OCI-LY7 (cell line): ENCODE measurements around the gene WDR37.

Source experiments
- EZH2phosphoT487 ChIP-seq: fragments of 200-600 bp; sonication (generic); IDR thresholded peaks from 2 replicates; pipeline ENCODE4 v1.6.1; 2018; ENCODE audit warnings: low read depth, borderline replicate concordance, mild to moderate bottlenecking, mixed run types, antibody characterized with exemption, low read length, moderate library complexity, mixed read lengths
- TF ChIP-seq, protein P1 (sequence below): fragments of 200-600 bp; sonication (generic); conservative IDR thresholded peaks from 2 replicates; pipeline ENCODE4 v1.5.1; 2014; ENCODE audit warnings: mild to moderate bottlenecking, antibody characterized with exemption, low read length, moderate library complexity, mixed read lengths

DNA sequence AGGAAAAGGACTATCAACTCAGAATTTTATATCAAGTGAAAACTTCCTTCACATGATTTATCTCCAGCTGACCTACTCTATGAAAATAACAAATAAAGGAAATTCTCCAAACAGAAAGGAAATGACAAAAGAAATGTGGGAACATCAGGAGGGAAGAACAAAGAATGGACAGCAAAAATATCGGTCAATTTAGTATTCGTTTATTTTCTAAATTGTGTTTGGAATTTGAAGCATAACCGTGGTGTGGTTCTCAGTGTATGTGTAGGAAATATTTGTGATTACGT is 8.7 kb downstream of the WDR37 start:
- TF ChIP-seq, protein P1, sequence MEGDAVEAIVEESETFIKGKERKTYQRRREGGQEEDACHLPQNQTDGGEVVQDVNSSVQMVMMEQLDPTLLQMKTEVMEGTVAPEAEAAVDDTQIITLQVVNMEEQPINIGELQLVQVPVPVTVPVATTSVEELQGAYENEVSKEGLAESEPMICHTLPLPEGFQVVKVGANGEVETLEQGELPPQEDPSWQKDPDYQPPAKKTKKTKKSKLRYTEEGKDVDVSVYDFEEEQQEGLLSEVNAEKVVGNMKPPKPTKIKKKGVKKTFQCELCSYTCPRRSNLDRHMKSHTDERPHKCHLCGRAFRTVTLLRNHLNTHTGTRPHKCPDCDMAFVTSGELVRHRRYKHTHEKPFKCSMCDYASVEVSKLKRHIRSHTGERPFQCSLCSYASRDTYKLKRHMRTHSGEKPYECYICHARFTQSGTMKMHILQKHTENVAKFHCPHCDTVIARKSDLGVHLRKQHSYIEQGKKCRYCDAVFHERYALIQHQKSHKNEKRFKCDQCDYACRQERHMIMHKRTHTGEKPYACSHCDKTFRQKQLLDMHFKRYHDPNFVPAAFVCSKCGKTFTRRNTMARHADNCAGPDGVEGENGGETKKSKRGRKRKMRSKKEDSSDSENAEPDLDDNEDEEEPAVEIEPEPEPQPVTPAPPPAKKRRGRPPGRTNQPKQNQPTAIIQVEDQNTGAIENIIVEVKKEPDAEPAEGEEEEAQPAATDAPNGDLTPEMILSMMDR = no peak
- TF ChIP-seq EZH2phosphoT487 = no peak
